ENCODE results near the gene FNDC3B. TPM values are rescaled to one million over a fixed set of nuclear protein-coding genes. Genes with fewer than 3 reads are reported as not detected.

Gene FNDC3B
- total RNA-seq, 1 experiment from 2014 or later: 149 TPM

GRCh38 chr3:172059532-172059931 is 20.2 kb downstream of the FNDC3B start:
- Mint-ChIP-seq H3K4me3 (ENCODE audit: unreplicated experiment) (no peak overlapping the region), H3K36me3 (ENCODE audit: insufficient read depth, unreplicated experiment) (peaks cover 56% of the 10 kb centered on the region), H3K27ac (ENCODE audit: low read depth, unreplicated experiment) (no peak overlapping the region), H3K27me3 (ENCODE audit: insufficient read depth, unreplicated experiment) (no peaks in the 10 kb centered on the region), H3K9me3 (ENCODE audit: unreplicated experiment) (no peaks in the 10 kb centered on the region), H3K4me1 (ENCODE audit: insufficient read depth, unreplicated experiment) (peaks cover 20% of the 10 kb centered on the region)
- intact Hi-C loops (cut with micrococcal nuclease): no loop called here
- no peak for TF ChIP-seq CTCF (IDR thresholded peaks at IDR 0.05; ENCODE audit: unreplicated experiment)
- ChIA-PET POLR2A (no interaction called here), CTCF (no interaction called here)
- DNase-seq (ENCODE audit: unreplicated experiment): no peak
- no TSS peak for BruUV-seq (replicated peaks)

DNA sequence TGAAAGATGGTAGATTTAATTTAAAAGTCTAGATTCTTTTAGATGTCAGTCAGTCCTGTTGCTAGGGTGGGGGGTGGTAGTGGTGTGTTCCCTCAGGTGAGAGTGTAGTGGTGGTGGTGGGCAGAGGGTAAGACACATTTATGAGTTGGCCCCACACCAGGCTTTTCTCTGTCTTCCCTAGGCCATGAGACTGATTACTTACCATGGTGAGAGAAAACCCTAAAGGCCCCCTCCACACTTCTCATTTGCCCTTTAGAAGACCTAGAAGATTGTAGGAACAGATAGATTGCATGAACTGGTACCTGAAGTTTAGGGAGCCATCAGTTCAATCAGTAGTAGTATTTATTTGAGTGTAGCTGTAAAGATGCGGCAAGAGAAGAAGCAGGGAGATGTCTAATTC is 20.9 kb downstream of the FNDC3B start:
- ChIA-PET POLR2A (no interaction called here), CTCF (no interaction called here)
- TF ChIP-seq CTCF (IDR thresholded peaks at IDR 0.05; ENCODE audit: unreplicated experiment): no peak
- intact Hi-C loops (cut with micrococcal nuclease): no loop called here
- DNase-seq (ENCODE audit: unreplicated experiment): no peak
- no peak overlapping the region for H3K4me3 Mint-ChIP-seq (ENCODE audit: unreplicated experiment)
- no peak overlapping the region for H3K27ac Mint-ChIP-seq (ENCODE audit: low read depth, unreplicated experiment)
- BruUV-seq (replicated peaks): no TSS peak
- no peaks in the 10 kb centered on the region for H3K9me3 Mint-ChIP-seq (ENCODE audit: unreplicated experiment)
- H3K36me3 Mint-ChIP-seq (ENCODE audit: insufficient read depth, unreplicated experiment): peaks cover 56% of the 10 kb centered on the region
- no peaks in the 10 kb centered on the region for H3K27me3 Mint-ChIP-seq (ENCODE audit: insufficient read depth, unreplicated experiment)
- H3K4me1 Mint-ChIP-seq (ENCODE audit: insufficient read depth, unreplicated experiment): peaks cover 20% of the 10 kb centered on the region

DNA sequence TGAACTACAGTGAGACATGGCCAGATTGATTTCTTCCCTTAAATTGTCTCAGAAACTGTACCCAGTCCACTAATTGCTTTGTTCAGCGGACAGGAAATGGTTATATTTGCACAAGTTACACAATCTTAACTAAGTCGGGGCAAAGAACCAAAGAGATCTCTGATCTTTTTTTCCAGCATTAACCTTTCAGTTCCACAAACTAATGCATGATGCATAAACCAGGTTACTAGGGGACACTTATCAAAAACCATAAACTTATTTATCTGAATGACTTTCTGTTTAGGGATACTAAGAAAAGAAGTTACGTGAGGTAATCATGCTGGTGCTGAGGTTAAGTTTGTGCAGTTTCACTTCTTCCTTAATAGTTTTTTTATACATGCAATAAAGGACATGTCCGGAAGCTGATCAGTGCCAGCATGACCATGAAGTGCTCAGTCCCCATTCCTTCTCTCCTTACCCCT is 22.4 kb downstream of the FNDC3B start:
- H3K4me3 Mint-ChIP-seq (ENCODE audit: unreplicated experiment): no peak overlapping the region
- intact Hi-C loops (cut with micrococcal nuclease): no loop called here
- no peaks in the 10 kb centered on the region for H3K27me3 Mint-ChIP-seq (ENCODE audit: insufficient read depth, unreplicated experiment)
- no TSS peak for BruUV-seq (replicated peaks)
- no peak overlapping the region for H3K27ac Mint-ChIP-seq (ENCODE audit: low read depth, unreplicated experiment)
- H3K36me3 Mint-ChIP-seq (ENCODE audit: insufficient read depth, unreplicated experiment): peaks cover 55% of the 10 kb centered on the region
- CTCF ChIA-PET: interaction anchor here (0.6 to 0.8 kb wide), 2 partner anchors 14 to 217 kb away, joined by 3 read pairs; no protein-coding TSS in a partner anchor
- no peaks in the 10 kb centered on the region for H3K9me3 Mint-ChIP-seq (ENCODE audit: unreplicated experiment)
- peak; percentile 31 for DNase-seq (ENCODE audit: unreplicated experiment)
- H3K4me1 Mint-ChIP-seq (ENCODE audit: insufficient read depth, unreplicated experiment): peaks cover 25% of the 10 kb centered on the region
- POLR2A ChIA-PET: interaction anchor here (0.7 kb wide), 1 partner anchor 10 kb away, joined by 3 read pairs; no protein-coding TSS in a partner anchor
- no peak for TF ChIP-seq CTCF (IDR thresholded peaks at IDR 0.05; ENCODE audit: unreplicated experiment)

- no TSS peak for BruUV-seq (replicated peaks)
- H3K4me1 Mint-ChIP-seq (ENCODE audit: insufficient read depth, unreplicated experiment): peaks cover 22% of the 10 kb centered on the region
- ChIA-PET CTCF (interaction anchor here (0.7 to 0.8 kb wide), 2 partner anchors 13 to 77 kb away, joined by 3 to 4 read pairs; no protein-coding TSS in a partner anchor), POLR2A (no interaction called here)
- H3K27me3 Mint-ChIP-seq (ENCODE audit: insufficient read depth, unreplicated experiment): no peaks in the 10 kb centered on the region
- no peak overlapping the region for H3K4me3 Mint-ChIP-seq (ENCODE audit: unreplicated experiment)
- intact Hi-C loops (cut with micrococcal nuclease): no loop called here
- no peak for TF ChIP-seq CTCF (IDR thresholded peaks at IDR 0.05; ENCODE audit: unreplicated experiment)
- H3K27ac Mint-ChIP-seq (ENCODE audit: low read depth, unreplicated experiment): no peak overlapping the region
- no peaks in the 10 kb centered on the region for H3K9me3 Mint-ChIP-seq (ENCODE audit: unreplicated experiment)
- no peak for DNase-seq (ENCODE audit: unreplicated experiment)
- peaks cover 50% of the 10 kb centered on the region for H3K36me3 Mint-ChIP-seq (ENCODE audit: insufficient read depth, unreplicated experiment)
These were observed 23.4 kb downstream of the FNDC3B start for GRCh38 chr3:172062761-172063160.
